Endodermal cell (in vitro differentiated cells): ENCODE measurements around the gene PDF. TPM values are rescaled to one million over a fixed set of nuclear protein-coding genes. Genes with fewer than 3 reads are reported as not detected.

Experiments used
- DNase-seq: peaks from one replicate; pipeline ENCODE4 v3.0.0-alpha.2; 2017
- H3K27ac ChIP-seq: 2 replicates; pipeline ENCODE4 v1.5.1; 2013; ENCODE audit warnings: mild to moderate bottlenecking, low read depth, low read length, moderate library complexity
- H3K27me3 ChIP-seq: 2 replicates; pipeline ENCODE4 v1.6.1; 2013; ENCODE audit warnings: mild to moderate bottlenecking, low read length, moderate library complexity; ENCODE audit not compliant: insufficient read depth, control insufficient read depth, poor library complexity, severe bottlenecking
- H3K36me3 ChIP-seq: 2 replicates; pipeline ENCODE4 v1.7.0; 2013; ENCODE audit warnings: mild to moderate bottlenecking, low read length, moderate library complexity; ENCODE audit not compliant: control insufficient read depth, insufficient read depth
- H3K4me1 ChIP-seq: one replicate; pipeline ENCODE4 v1.7.0; 2013; ENCODE audit warnings: low read length; ENCODE audit not compliant: control insufficient read depth, insufficient read depth
- H3K4me3 ChIP-seq: 2 replicates; pipeline ENCODE4 v1.5.1; 2013; ENCODE audit warnings: mild to moderate bottlenecking, low read length, moderate library complexity
- H3K9ac ChIP-seq: 2 replicates; pipeline ENCODE4 v1.6.1; 2013; ENCODE audit warnings: mild to moderate bottlenecking, low read length, moderate library complexity; ENCODE audit not compliant: poor library complexity, severe bottlenecking; ENCODE audit errors: extremely low read depth
- H3K9me3 ChIP-seq: 2 replicates; pipeline ENCODE4 v1.6.1; 2013; ENCODE audit warnings: mild to moderate bottlenecking, low read length, moderate library complexity; ENCODE audit not compliant: control insufficient read depth
- H3K27ac Mint-ChIP-seq: 2 replicates; pipeline ENCODE4 v1.8.0; 2020; ENCODE audit warnings: mixed read lengths
- H3K27me3 Mint-ChIP-seq: 2 replicates; pipeline ENCODE4 v1.8.0; 2021; ENCODE audit warnings: mild to moderate bottlenecking, mixed read lengths; ENCODE audit not compliant: insufficient read depth
- H3K36me3 Mint-ChIP-seq: 2 replicates; pipeline ENCODE4 v1.8.0; 2020; ENCODE audit warnings: low read depth, mixed read lengths
- H3K4me1 Mint-ChIP-seq: 2 replicates; pipeline ENCODE4 v1.8.0; 2020; ENCODE audit warnings: mixed read lengths
- H3K4me3 Mint-ChIP-seq: 2 replicates; pipeline ENCODE4 v1.8.0; 2020; ENCODE audit warnings: mild to moderate bottlenecking, moderate library complexity, mixed read lengths
- H3K9me3 Mint-ChIP-seq: 2 replicates; pipeline ENCODE4 v1.8.0; 2020; ENCODE audit warnings: mild to moderate bottlenecking, mixed read lengths
- CTCF ChIP-seq: fragments of 200-600 bp; sonication (generic); conservative IDR thresholded peaks from 2 replicates; pipeline ENCODE4 v1.5.0; 2021; ENCODE audit warnings: antibody characterized with exemption, mild to moderate bottlenecking
- WGBS, 2 experiments: methylation state at CpG; one replicate each; pipeline versions ENCODE4 v1.1.5 to v1.1.7; 2013; ENCODE audit warnings: missing lambda C conversion rate in 2 of 2, mixed read lengths in 1 of 2; ENCODE audit not compliant: insufficient coverage in 1 of 2, insufficient read length in 1 of 2; 5-methylcytosine and 5-hydroxymethylcytosine counted together
- total RNA-seq, 2 donors: library from RNA; stranded (reverse); fragmentation: NEBNext Ultra II Directional in 1 of 2; extraction: Animal tissue kit (Norgen Biotek cat#: 25700) in 1 of 2; gene quantifications; 2 replicates in 1 of 2; 3 replicates in 1 of 2; pipeline ENCODE4 v1.2.1, GENCODE V29; 2021

The PDF gene
- total RNA-seq, 2 donors from 2014 or later = 12.2 to 19.8 TPM

GRCh38 chr16:69307856-69308255 lies 22.5 kb downstream of the PDF start:
- DNase-seq = no peak
- 89 to 96% methylated on average over 2 of the region's 2 CpGs for WGBS, 2 experiments
- Mint-ChIP-seq H3K27me3 (no peaks in the 10 kb centered on the region), H3K27ac (no peak overlapping the region), H3K4me1 (peaks cover 5% of the 10 kb centered on the region), H3K4me3 (no peak overlapping the region), H3K36me3 (peaks cover 1% of the 10 kb centered on the region), H3K9me3 (no peaks in the 10 kb centered on the region)
- TF ChIP-seq CTCF = no peak
- Histone ChIP-seq H3K9ac (no peak overlapping the region), H3K4me3 (no peak overlapping the region), H3K9me3 (no peaks in the 10 kb centered on the region), H3K4me1 (no peaks in the 10 kb centered on the region), H3K27ac (no peak overlapping the region), H3K36me3 (no peaks in the 10 kb centered on the region), H3K27me3 (no peaks in the 10 kb centered on the region)

- H3K27ac Mint-ChIP-seq = no peak overlapping the region
- Histone ChIP-seq H3K9ac (no peak overlapping the region), H3K4me1 (no peaks in the 10 kb centered on the region), H3K36me3 (no peaks in the 10 kb centered on the region), H3K9me3 (no peaks in the 10 kb centered on the region), H3K4me3 (no peak overlapping the region), H3K27me3 (no peaks in the 10 kb centered on the region), H3K27ac (no peak overlapping the region)
- H3K9me3 Mint-ChIP-seq = no peaks in the 10 kb centered on the region
- DNase-seq = no peak
- H3K27me3 Mint-ChIP-seq = no peaks in the 10 kb centered on the region
- no peak for TF ChIP-seq CTCF
- no peak overlapping the region for H3K4me3 Mint-ChIP-seq
- WGBS, 2 experiments = 95 to 100% methylated on average over 1 of the region's 1 CpG
- H3K4me1 Mint-ChIP-seq = peaks cover 2% of the 10 kb centered on the region
- H3K36me3 Mint-ChIP-seq = peaks cover 1% of the 10 kb centered on the region
Measured at GRCh38 chr16:69307091-69307490, 23.3 kb downstream of the PDF start.

GRCh38 chr16:69306031-69306430 lies 24.4 kb downstream of the PDF start:
- H3K4me3 Mint-ChIP-seq = no peak overlapping the region
- peaks cover 5% of the 10 kb centered on the region for H3K4me1 Mint-ChIP-seq
- Histone ChIP-seq H3K9me3 (no peaks in the 10 kb centered on the region), H3K4me3 (no peak overlapping the region), H3K9ac (no peak overlapping the region), H3K4me1 (peaks cover 8% of the 10 kb centered on the region), H3K27me3 (no peaks in the 10 kb centered on the region), H3K36me3 (no peaks in the 10 kb centered on the region), H3K27ac (no peak overlapping the region)
- no peaks in the 10 kb centered on the region for H3K27me3 Mint-ChIP-seq
- no peaks in the 10 kb centered on the region for H3K9me3 Mint-ChIP-seq
- H3K36me3 Mint-ChIP-seq = peaks cover 6% of the 10 kb centered on the region
- DNase-seq = no peak
- TF ChIP-seq CTCF = no peak
- 100% methylated on average over 1 of the region's 1 CpG; no CpG with 5 or more reads in 1 of the 2 experiments for WGBS, 2 experiments
- H3K27ac Mint-ChIP-seq = no peak overlapping the region
